Ovary (tissue), 3 donors: ENCODE data around the gene LRRC32.

Experiments
- CTCF ChIP-seq, 3 donors: fragments of 450-650 bp in 2 of 3; fragments of 200-600 bp in 1 of 3; IDR thresholded peaks; one replicate each; pipeline versions ENCODE4 v1.5.1 to v1.8.0; 2016 to 2022; ENCODE audit warnings: antibody characterized with exemption in 3 of 3, mild to moderate bottlenecking in 1 of 3
- EP300 ChIP-seq: sonication (generic); formaldehyde crosslinking; IDR thresholded peaks from one replicate; pipeline ENCODE4 v1.6.1; 2017; ENCODE audit warnings: antibody characterized with exemption
- POLR2A ChIP-seq: fragments of 450-650 bp; IDR thresholded peaks from one replicate; pipeline ENCODE4 v1.6.1; 2017; ENCODE audit warnings: antibody characterized with exemption, mild to moderate bottlenecking, moderate library complexity
- donor health status: DM: no; HTN: no; CAD: no.

- TF ChIP-seq CTCF (IDR thresholded peaks at IDR 0.05) (no peak), POLR2A (no peak), EP300 (no peak)
Measured at GRCh38 chr11:76660533-76661305, 9.8 kb downstream of the LRRC32 start.
